Type B pancreatic cell (in vitro differentiated cells): ENCODE results near the gene BRD7. TPM values are rescaled to one million over a fixed set of nuclear protein-coding genes. Genes with fewer than 3 reads are reported as not detected.

Experiments used
- DNase-seq: peaks from one replicate; pipeline ENCODE4 v3.0.0; 2021; ENCODE audit warnings: mixed read lengths; ENCODE audit not compliant: unreplicated experiment; ENCODE audit errors: extremely low spot score
- H3K27ac Mint-ChIP-seq: 2 replicates; pipeline ENCODE4 v1.8.0; 2021; ENCODE audit warnings: mild to moderate bottlenecking, mixed read lengths
- H3K27me3 Mint-ChIP-seq: 2 replicates; pipeline ENCODE4 v1.8.0; 2021; ENCODE audit warnings: mixed read lengths
- H3K36me3 Mint-ChIP-seq: 2 replicates; pipeline ENCODE4 v1.8.0; 2021; ENCODE audit warnings: mixed read lengths
- H3K4me1 Mint-ChIP-seq: one replicate; pipeline ENCODE4 v1.8.0; 2021; ENCODE audit warnings: mixed read lengths; ENCODE audit not compliant: unreplicated experiment
- H3K4me3 Mint-ChIP-seq: 2 replicates; pipeline ENCODE4 v1.8.0; 2021; ENCODE audit warnings: mild to moderate bottlenecking, mixed read lengths
- H3K9me3 Mint-ChIP-seq: 2 replicates; pipeline ENCODE4 v1.8.0; 2021; ENCODE audit warnings: mixed read lengths
- CTCF ChIP-seq: fragments of 200-600 bp; sonication (generic); conservative IDR thresholded peaks from 2 replicates; pipeline ENCODE4 v1.5.0; 2021; ENCODE audit warnings: antibody characterized with exemption, mild to moderate bottlenecking
- total RNA-seq: library from RNA; stranded (reverse); gene quantifications from 2 replicates; pipeline ENCODE4 v1.2.1, GENCODE V29; 2021; ENCODE audit warnings: low replicate concordance

Gene BRD7
- total RNA-seq, 1 donor from 2014 or later = 98.2 TPM

DNA sequence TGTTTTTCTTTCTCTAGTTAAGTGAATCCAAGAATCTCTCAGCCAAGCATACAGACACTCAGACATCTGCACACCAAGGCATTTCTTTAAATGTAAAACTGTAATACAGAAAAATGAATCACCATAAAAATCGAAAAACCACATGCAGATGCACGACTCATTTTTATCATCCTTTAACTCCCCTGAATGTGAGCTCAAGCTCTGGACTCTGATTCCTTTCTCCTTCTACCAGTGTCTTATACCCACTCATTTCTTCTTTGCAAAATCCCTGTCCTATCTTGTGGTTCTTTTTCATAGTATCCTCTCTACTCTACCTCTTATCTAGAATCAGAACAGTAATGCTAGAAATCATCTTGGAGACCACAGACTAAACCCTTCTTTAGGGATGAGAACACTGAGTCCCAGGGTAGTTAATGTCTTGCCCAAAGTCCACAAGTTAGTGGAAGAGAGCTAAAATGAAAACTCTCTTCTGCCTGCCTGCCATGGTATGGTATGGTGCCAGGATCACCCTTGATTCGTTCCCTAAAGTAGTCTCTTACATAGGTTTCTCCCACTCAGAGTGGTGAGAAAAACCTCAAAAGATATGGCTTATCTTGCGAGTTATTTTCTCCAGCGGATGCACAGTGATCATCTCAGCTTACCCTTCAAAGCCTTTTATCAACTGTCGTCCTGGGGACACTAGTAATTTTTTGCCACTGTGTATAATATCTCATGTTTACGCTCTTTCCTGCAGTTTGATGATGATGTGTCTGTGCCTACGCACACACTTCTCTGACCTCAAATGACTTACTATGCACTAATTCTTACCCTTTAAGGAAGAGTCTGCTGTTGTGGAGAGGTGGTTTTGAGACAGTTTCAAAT is 30.2 kb downstream of the BRD7 start:
- no peak for TF ChIP-seq CTCF
- Mint-ChIP-seq H3K9me3 (no peaks in the 10 kb centered on the region), H3K4me1 (no peaks in the 10 kb centered on the region), H3K27ac (no peak overlapping the region), H3K36me3 (peaks cover 40% of the 10 kb centered on the region), H3K27me3 (no peaks in the 10 kb centered on the region), H3K4me3 (no peak overlapping the region)
- DNase-seq = no peak

GRCh38 chr16:50336884-50337283 is 31.9 kb downstream of the BRD7 start:
- TF ChIP-seq CTCF = no peak
- H3K27ac Mint-ChIP-seq = no peak overlapping the region
- no peak overlapping the region for H3K4me3 Mint-ChIP-seq
- no peak for DNase-seq
- peaks cover 46% of the 10 kb centered on the region for H3K36me3 Mint-ChIP-seq
- H3K4me1 Mint-ChIP-seq = no peaks in the 10 kb centered on the region
- H3K27me3 Mint-ChIP-seq = no peaks in the 10 kb centered on the region
- no peaks in the 10 kb centered on the region for H3K9me3 Mint-ChIP-seq

- H3K27ac Mint-ChIP-seq = no peak overlapping the region
- H3K4me1 Mint-ChIP-seq = no peaks in the 10 kb centered on the region
- peaks cover 46% of the 10 kb centered on the region for H3K36me3 Mint-ChIP-seq
Measured at GRCh38 chr16:50335196-50335958, 33.4 kb downstream of the BRD7 start.

DNA sequence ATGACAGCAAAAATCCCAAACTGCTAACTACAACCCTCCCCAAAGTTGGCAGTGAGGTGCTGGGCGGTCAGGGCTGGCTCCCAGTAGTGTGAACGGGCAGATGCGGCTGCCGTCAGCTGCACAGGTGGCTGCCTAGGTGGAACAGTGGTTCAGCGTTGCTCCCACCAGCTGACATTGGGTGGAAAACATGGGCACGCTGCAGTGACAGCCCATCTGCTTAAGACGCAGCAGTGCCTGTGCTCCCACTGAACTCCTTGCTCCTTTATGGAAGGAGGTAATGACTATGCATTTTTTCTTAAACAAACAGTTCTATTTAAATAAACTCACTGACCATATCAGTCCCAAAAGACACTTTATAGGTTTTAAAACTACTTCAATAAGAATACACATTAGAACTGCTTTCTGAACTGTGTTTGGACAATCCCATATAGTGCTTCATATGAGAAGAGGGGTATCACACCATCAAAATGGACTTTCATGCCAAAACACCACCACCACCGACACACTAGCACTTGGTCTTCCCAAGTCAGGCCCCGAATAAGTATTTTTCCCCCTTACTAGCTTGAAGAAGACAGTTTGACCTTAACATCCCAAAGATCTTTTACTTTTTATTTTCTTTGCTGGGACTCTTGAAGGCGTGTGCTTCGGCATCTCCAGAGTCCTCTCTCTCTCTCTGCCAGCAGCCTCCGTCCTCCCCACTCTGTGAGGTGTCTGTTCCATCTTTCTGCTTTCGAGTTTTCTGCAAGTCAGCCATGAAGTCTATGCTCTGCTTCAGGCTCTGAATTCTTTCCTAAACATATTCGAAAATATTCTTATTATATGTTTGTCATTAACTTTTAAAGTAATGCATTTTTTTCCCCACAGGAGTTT is 34.4 kb downstream of the BRD7 start:
- Mint-ChIP-seq H3K4me3 (no peak overlapping the region), H3K27me3 (no peaks in the 10 kb centered on the region), H3K36me3 (peaks cover 46% of the 10 kb centered on the region), H3K27ac (no peak overlapping the region), H3K9me3 (no peaks in the 10 kb centered on the region), H3K4me1 (no peaks in the 10 kb centered on the region)
- TF ChIP-seq CTCF = no peak
- DNase-seq = no peak

More at GRCh38 chr16:50335196-50335958, 33.4 kb downstream of the BRD7 start:
- no peak for DNase-seq
- Mint-ChIP-seq H3K9me3 (no peaks in the 10 kb centered on the region), H3K27me3 (no peaks in the 10 kb centered on the region), H3K4me3 (no peak overlapping the region)
- TF ChIP-seq CTCF = no peak

- H3K27ac Mint-ChIP-seq = no peak overlapping the region
- no peaks in the 10 kb centered on the region for H3K27me3 Mint-ChIP-seq
- DNase-seq = no peak
- no peaks in the 10 kb centered on the region for H3K4me1 Mint-ChIP-seq
- no peaks in the 10 kb centered on the region for H3K9me3 Mint-ChIP-seq
- no peak for TF ChIP-seq CTCF
- peaks cover 37% of the 10 kb centered on the region for H3K36me3 Mint-ChIP-seq
- no peak overlapping the region for H3K4me3 Mint-ChIP-seq
Measured at GRCh38 chr16:50332599-50332998, 36.2 kb downstream of the BRD7 start.
